Breast epithelium (tissue), 4 donors: ENCODE results near the gene TERB1. TPM values are rescaled to one million over a fixed set of nuclear protein-coding genes. Genes with fewer than 3 reads are reported as not detected.
A peak's percentile ranks its signal among the peaks of the same experiment; 100 is the strongest.

Source experiments
- DNase-seq, 2 donors: peaks; one replicate each; pipeline ENCODE4 v3.0.0-alpha.2; 2019; ENCODE audit warnings: low spot score in 2 of 2
- H3K27ac ChIP-seq, 2 donors: fragments of 200-600 bp; sonication (generic) in 1 of 2; one replicate each; pipeline ENCODE4 v1.5.1; 2016 to 2019; ENCODE audit warnings: mild to moderate bottlenecking in 1 of 2
- H3K27me3 ChIP-seq, 2 donors: fragments of 200-600 bp; sonication (generic) in 1 of 2; one replicate each; pipeline versions ENCODE4 v1.5.1 to v1.6.0; 2017 to 2019; ENCODE audit warnings: control low read depth in 1 of 2, mild to moderate bottlenecking in 1 of 2
- H3K36me3 ChIP-seq: fragments of 200-600 bp; one replicate; pipeline ENCODE4 v1.5.1; 2019
- H3K4me1 ChIP-seq, 2 donors: fragments of 200-600 bp; sonication (generic); one replicate each; pipeline ENCODE4 v1.5.1; 2016 to 2019; ENCODE audit warnings: control low read depth in 1 of 2
- H3K4me3 ChIP-seq, 3 donors: fragments of 200-600 bp; sonication (generic); 1 replicate in 2 of 3; 2 replicates in 1 of 3; pipeline ENCODE4 v1.5.1; 2016 to 2019; ENCODE audit warnings: mild to moderate bottlenecking in 3 of 3, moderate library complexity in 2 of 3
- H3K9me3 ChIP-seq, 2 donors: fragments of 200-600 bp; sonication (generic) in 1 of 2; one replicate each; pipeline ENCODE4 v1.5.1; 2016 to 2019; ENCODE audit warnings: control low read depth in 1 of 2
- POLR2A ChIP-seq: fragments of 450-650 bp; IDR thresholded peaks from one replicate; pipeline ENCODE4 v1.6.1; 2016; ENCODE audit warnings: antibody characterized with exemption, mild to moderate bottlenecking, moderate library complexity
- POLR2AphosphoS5 ChIP-seq, 3 donors: sonication (generic); formaldehyde crosslinking; IDR thresholded peaks; one replicate each; pipeline ENCODE4 v1.6.1; 2017; ENCODE audit warnings: antibody characterized with exemption in 3 of 3
- intact Hi-C: fragments of 100-400 bp; cut with DNase I; formaldehyde crosslinking; loops from one replicate; pipeline ENCODE4 v1.15.1; 2023; ENCODE audit warnings: low total_unique reads
- total RNA-seq, 3 donors: library from RNA; depleted of rRNA; stranded (reverse); fragments of >200 nt; gene quantifications; one replicate each; pipeline ENCODE4 v1.1.0, GENCODE V29; 2016
- TF ChIP-seq, protein P1 (sequence below), 3 donors: fragments of 450-650 bp; IDR thresholded peaks; one replicate each; pipeline ENCODE4 v1.5.1; 2016 to 2017; ENCODE audit warnings: antibody characterized with exemption in 3 of 3, mild to moderate bottlenecking in 3 of 3, moderate library complexity in 3 of 3

The TERB1 gene
- total RNA-seq, 3 donors from 2014 or later: 0.33 to 0.64 (median 0.59) TPM

DNA sequence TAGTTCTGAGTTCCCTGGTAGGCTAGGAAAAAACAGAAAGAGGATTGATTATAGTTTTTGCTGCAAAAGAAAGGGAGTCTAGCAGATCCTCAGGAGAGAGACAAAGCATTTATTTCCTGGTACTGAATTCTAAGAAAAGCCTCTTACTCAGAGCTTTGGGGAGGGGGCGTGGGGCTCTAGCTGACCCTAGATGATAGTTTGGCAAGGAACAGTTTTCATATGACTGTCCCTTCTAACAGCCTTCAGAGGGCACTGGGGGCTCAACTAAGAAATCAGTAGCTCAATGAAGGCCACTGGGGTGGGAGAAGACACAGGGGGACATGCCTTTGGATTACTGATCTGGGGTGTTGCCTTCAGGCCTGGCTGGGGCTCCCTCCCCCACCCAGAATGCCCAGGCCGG is 46.8 kb upstream of the TERB1 start:
- H3K4me3 ChIP-seq: no peak overlapping the region
- no peaks in the 10 kb centered on the region for H3K9me3 ChIP-seq
- DNase-seq: no peak
- no peak for TF ChIP-seq POLR2A
- intact Hi-C loops: no loop called here
- no peak overlapping the region for H3K27ac ChIP-seq
- peaks cover 0 to 22% of the 10 kb centered on the region in 2 donors for H3K27me3 ChIP-seq
- peaks cover 4 to 6% of the 10 kb centered on the region in 2 donors for H3K4me1 ChIP-seq
- H3K36me3 ChIP-seq: no peaks in the 10 kb centered on the region

DNA sequence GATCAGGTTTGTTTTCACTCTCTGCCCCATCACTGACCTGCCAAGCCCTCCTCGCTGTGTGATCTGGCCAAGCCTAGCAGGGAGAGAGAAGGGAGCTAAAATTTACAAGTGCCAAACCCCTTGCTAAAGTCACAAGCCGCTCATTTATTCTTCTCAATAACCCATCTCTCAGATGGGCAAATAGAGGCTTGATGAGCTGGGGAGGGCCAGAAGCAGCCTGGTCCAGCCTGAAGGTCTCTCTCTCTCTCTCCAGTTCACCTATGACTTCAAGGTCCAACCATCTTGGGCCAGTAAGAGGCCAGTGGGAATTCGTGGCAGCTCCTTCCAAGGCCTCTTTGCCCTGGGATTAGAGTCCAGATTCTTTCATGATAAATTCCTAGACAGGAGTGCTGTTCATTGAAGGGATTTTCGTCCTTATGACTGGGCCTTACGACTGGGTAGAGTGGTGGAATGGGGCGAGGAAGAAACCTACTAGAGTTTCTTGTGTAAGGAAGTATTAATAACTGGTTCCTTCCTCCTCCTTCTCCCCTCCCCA is 46.2 kb upstream of the TERB1 start:
- no peak for DNase-seq
- TF ChIP-seq, protein P1, sequence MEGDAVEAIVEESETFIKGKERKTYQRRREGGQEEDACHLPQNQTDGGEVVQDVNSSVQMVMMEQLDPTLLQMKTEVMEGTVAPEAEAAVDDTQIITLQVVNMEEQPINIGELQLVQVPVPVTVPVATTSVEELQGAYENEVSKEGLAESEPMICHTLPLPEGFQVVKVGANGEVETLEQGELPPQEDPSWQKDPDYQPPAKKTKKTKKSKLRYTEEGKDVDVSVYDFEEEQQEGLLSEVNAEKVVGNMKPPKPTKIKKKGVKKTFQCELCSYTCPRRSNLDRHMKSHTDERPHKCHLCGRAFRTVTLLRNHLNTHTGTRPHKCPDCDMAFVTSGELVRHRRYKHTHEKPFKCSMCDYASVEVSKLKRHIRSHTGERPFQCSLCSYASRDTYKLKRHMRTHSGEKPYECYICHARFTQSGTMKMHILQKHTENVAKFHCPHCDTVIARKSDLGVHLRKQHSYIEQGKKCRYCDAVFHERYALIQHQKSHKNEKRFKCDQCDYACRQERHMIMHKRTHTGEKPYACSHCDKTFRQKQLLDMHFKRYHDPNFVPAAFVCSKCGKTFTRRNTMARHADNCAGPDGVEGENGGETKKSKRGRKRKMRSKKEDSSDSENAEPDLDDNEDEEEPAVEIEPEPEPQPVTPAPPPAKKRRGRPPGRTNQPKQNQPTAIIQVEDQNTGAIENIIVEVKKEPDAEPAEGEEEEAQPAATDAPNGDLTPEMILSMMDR (IDR thresholded peaks at IDR 0.05): no peak
- TF ChIP-seq POLR2A (no peak), POLR2AphosphoS5 (IDR thresholded peaks at IDR 0.05) (no peak)
- Histone ChIP-seq H3K27ac (no peak overlapping the region), H3K27me3 (peaks cover 0 to 22% of the 10 kb centered on the region in 2 donors), H3K9me3 (no peaks in the 10 kb centered on the region), H3K4me3 (no peak overlapping the region), H3K36me3 (no peaks in the 10 kb centered on the region), H3K4me1 (peaks cover 4 to 6% of the 10 kb centered on the region in 2 donors)
- intact Hi-C loops: no loop called here

DNA sequence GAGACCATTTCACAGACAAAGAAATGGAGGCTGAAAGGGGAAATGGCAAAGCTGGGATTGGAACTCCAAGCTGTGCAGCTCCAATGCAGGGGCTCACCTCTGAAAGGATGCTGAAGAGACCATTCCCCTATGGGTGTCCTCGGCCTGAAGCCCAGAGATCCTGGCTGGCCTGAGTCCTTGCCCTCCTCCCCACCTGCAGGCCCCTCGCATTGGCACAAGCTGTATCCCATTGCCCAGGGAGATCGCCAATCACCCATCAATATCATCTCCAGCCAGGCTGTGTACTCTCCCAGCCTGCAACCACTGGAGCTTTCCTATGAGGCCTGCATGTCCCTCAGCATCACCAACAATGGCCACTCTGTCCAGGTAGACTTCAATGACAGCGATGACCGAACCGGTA is 45.4 kb upstream of the TERB1 start:
- peaks cover 4 to 6% of the 10 kb centered on the region in 2 donors for H3K4me1 ChIP-seq
- TF ChIP-seq POLR2A: no peak
- no peak for TF ChIP-seq POLR2AphosphoS5 (IDR thresholded peaks at IDR 0.05)
- TF ChIP-seq, protein P1 (IDR thresholded peaks at IDR 0.05): no peak
- no peak for DNase-seq
- H3K36me3 ChIP-seq: no peaks in the 10 kb centered on the region
- H3K4me3 ChIP-seq: no peak overlapping the region
- no peaks in the 10 kb centered on the region for H3K9me3 ChIP-seq
- H3K27me3 ChIP-seq: peaks cover 0 to 22% of the 10 kb centered on the region in 2 donors
- H3K27ac ChIP-seq: no peak overlapping the region
- intact Hi-C loops: no loop called here

DNA sequence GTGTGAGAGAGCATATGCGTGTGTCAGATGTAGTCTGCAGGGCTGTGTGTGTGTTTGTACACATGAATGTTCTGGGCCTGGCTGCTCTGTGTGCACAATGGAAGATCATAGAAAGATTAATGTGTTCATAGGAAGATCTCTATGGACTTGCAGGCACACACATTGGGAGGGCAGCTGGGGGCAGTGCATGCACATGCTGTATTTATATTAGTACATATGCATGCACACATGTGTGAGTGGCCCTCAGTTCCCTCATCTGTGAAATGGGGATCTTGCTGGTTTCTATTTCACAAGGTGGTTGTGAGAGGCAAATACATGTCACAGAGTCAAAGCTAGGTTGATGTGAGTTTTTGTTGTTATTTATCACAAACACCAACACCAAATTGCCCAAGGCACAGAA is 44.9 kb upstream of the TERB1 start:
- peaks cover 0 to 22% of the 10 kb centered on the region in 2 donors for H3K27me3 ChIP-seq
- intact Hi-C loops: no loop called here

GRCh38 chr16:66845791-66846221 is 44.4 kb upstream of the TERB1 start:
- Histone ChIP-seq H3K36me3 (no peaks in the 10 kb centered on the region), H3K9me3 (no peaks in the 10 kb centered on the region), H3K27me3 (peaks cover 0 to 22% of the 10 kb centered on the region in 2 donors), H3K27ac (no peak overlapping the region), H3K4me3 (no peak overlapping the region), H3K4me1 (peaks cover 4 to 6% of the 10 kb centered on the region in 2 donors)
- intact Hi-C loops: no loop called here
- DNase-seq: peak in 1 of 2 donors; percentile 35
- TF ChIP-seq POLR2A: no peak
- no peak for TF ChIP-seq POLR2AphosphoS5 (IDR thresholded peaks at IDR 0.05)
- TF ChIP-seq, protein P1 (IDR thresholded peaks at IDR 0.05): no peak

More for the DNA sequence above, 44.9 kb upstream of the TERB1 start:
- Histone ChIP-seq H3K27ac (no peak overlapping the region), H3K9me3 (no peaks in the 10 kb centered on the region), H3K4me3 (no peak overlapping the region), H3K36me3 (no peaks in the 10 kb centered on the region), H3K4me1 (peaks cover 4 to 6% of the 10 kb centered on the region in 2 donors)
- DNase-seq: peak in 1 of 2 donors; percentile 27
- TF ChIP-seq, protein P1 (IDR thresholded peaks at IDR 0.05): no peak
- no peak for TF ChIP-seq POLR2A
- no peak for TF ChIP-seq POLR2AphosphoS5 (IDR thresholded peaks at IDR 0.05)
